GM20431 (cell line): Measurements from ENCODE around the gene ALG11.

Experiments
- in situ Hi-C: fragments of 300-500 bp; cut with MseI, MboI; formaldehyde crosslinking; loops from one replicate; pipeline ENCODE4 v1.15.0; 2020; ENCODE audit warnings: low sequenced_read_pairs; ENCODE audit not compliant: unreplicated experiment

The ALG11 gene

DNA sequence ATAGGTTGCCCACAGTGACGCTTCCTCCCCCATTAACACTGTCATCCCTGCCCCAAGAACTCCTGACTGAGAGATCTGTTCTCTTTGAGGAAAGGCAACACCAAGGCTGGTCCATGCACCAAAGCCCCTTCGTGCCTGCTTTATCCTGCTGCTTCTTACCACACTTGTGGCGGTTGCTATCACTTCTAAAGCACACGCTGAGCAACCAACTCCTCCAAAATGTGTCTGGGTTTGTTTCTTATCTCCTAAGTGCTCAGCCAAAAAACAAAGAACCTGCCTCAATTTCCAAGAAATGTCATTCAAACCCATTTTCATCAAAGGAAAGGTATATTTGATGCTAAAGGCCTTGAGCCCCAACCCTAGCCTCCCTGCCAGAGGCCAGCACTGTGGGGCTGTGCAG, 15.6 kb upstream of the ALG11 start:
- in situ Hi-C loops = no loop called here

- in situ Hi-C loops = no loop called here
Observed at GRCh38 chr13:51997186-51997585, 15.0 kb upstream of the ALG11 start.

DNA sequence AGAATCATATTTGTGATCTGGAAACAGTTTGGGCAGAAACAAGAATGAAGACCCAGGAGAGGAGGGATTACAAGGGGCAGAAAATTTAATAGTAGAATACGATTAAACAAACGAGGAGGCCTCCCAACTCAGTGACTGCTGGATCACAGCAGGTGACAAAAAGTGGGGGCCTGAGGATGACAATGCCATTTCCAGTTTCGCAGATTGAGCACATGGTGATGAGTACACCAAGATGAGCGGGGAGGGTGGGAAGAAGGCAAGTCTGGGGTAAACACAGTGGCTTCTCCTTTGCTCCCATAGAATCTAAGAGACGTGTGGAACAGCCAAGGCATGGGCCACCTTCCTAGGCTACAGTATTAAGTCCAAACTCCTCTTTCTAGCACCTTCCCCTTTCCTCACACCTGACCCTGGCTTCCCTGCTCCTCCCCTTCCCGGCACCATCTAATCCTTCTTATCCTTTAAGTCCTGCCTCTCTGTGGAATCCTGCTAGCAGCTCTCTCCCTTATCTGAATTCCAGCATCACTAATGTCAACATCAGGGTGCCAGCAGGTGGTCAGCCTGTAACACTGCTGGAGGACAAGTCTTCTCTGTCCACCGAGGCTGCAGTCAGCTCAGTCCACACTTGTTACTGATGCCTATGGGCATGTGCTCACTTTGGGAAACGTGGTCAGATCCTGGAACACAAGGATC, 14.4 kb upstream of the ALG11 start:
- in situ Hi-C loops = no loop called here

- in situ Hi-C loops = no loop called here
Observed at GRCh38 chr13:51998723-51999509, 13.3 kb upstream of the ALG11 start.

DNA sequence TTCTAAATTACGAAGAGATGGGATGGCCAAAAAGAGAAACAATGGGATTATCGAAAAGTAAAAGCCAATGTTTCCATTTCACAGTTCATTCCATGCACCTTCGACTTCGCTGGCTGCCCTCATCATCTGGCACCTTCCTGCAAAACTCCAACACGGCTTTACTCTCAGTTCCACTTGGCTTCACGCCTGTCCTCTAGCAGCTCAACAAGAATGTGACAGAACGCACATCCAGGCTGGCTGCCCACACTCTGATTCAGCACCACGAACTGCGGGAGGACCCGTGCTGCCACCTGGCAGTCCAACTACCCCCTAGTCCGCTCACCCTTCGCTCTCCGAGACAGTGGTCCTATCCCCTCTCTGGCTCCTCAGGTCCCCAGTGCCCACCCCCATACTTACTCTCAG, 12.7 kb upstream of the ALG11 start:
- in situ Hi-C loops = no loop called here

- in situ Hi-C loops = no loop called here
Observed at GRCh38 chr13:51999921-52000320, 12.3 kb upstream of the ALG11 start.

DNA sequence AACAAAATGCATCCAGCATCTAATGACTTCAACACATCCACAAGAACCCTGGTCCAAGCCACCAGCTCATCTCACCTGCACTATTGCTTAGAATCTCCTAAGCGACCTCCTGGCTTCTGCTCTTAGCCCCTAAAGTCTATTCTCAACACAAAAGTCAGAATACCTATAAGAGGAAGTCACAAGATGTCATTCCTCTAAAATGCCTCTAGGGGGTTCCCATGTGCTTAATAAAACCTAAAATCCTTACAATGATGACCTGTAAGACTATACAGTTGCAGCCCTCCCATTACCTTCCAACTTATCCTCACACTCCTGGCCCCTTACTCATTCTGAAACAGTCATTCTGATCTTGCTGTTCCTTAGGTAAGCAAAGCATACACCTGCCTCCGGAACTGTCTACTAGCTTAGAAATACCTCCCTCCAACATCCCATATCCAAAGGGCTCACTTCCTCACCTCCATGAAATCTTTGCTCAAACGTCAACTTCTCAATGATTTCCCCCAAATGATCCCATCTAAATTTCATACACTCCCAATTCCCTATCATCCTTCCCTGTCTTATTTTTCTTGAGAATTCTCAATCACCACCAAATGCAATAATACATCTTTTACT, 11.0 kb upstream of the ALG11 start:
- in situ Hi-C loops = no loop called here

DNA sequence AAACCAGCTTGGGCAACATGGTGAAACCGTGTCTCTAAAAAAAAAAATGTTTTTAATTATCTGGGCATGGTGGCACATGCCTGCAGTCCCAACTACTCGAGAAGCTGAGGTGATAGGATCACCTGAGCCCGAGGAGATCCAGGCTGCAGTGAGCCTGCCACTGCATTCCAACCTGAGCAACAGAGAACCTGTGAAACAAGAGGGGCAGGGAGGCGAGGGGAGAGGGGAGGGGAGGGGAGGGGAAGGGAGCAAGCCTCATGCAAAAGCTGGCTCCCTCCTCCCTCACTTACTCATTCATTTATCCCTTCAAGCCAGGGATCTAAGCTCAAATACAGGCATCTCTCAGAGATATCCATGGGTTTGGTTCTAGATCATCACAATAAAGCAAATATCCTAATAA, 9.8 kb upstream of the ALG11 start:
- in situ Hi-C loops = no loop called here

- in situ Hi-C loops = no loop called here
Observed at GRCh38 chr13:52003541-52003940, 8.7 kb upstream of the ALG11 start.

- in situ Hi-C loops = no loop called here
Observed at GRCh38 chr13:52004511-52005170, 7.6 kb upstream of the ALG11 start.

- in situ Hi-C loops = no loop called here
Observed at GRCh38 chr13:52005841-52006522, 6.2 kb upstream of the ALG11 start.

DNA sequence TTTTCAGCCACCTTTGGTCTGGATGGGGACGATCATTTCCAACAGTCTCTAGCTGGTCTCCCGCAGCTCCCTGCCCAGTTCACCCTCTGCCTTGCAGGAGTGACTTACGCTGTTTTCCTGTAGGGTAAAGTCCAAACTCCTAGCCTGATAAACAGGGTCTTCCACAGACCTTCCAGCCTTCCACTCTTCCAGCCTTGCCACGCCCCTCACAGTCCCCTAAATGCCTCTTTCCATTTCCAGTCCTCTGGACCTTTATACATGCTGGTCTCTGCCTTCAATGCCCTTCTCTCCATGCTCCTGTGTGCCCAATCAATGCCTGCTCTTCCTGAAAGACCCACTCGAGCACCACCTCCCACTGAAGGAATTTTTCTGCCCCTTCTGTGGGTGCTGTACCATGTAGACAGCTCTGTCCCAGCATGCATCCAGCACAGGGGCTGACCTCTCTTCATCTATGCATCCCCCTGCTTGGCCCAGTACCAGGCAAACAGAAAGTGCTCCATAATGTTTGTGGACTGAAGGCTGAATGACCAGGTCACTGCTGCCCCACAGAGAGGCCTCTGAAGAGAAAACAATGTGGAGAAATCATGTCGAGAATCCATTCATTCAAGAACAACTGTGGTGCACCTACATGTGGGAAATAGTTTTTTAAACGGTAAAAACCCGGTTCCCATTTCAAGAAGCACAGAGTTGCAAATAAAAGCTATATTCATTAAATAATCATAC, 5.5 kb upstream of the ALG11 start:
- in situ Hi-C loops = no loop called here

DNA sequence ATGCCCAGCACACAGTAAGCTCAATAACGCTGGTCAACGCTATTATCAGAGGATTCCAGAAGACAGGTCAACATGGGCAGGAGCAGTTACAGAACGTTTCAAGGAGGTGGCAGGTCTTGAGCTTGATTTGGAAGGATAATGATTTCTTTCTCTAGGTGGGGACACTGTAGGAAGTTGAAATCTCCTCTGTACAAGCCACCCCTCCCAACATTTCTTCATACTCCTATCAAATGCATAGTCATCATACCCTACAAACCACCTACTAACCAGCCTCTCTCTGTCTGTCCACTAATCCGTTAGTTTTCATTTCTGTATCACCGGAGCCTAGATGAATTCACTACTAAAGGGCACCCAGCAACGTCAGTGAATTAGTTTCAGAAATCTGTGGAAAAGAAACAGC, 2.3 kb upstream of the ALG11 start:
- in situ Hi-C loops = no loop called here

GRCh38 chr13:52010890-52011631, 1.1 kb upstream of the ALG11 start, which contains the start of gene ATP7B:
ATP7B (minus strand) TSS chr13:52011450; CDS start chr13:52011337, 113 bp downstream.
- in situ Hi-C loops = no loop called here

DNA sequence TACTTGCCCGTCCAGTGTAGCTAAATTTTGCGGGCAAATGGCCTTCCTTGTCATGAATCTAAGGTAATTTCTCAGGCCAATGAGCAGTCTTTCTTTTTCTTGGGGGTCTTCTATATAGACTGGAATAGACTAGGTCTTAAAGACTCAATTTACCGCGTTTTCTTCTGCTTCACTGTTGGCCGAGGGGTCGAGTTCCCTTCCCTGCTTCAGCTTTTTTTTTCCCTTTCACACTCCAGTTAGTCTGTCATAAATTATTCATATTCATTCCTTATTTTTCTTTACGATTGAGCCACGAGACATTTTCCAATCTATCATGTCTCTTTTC, 276 bp downstream of the ALG11 start:
- in situ Hi-C loops = no loop called here

DNA sequence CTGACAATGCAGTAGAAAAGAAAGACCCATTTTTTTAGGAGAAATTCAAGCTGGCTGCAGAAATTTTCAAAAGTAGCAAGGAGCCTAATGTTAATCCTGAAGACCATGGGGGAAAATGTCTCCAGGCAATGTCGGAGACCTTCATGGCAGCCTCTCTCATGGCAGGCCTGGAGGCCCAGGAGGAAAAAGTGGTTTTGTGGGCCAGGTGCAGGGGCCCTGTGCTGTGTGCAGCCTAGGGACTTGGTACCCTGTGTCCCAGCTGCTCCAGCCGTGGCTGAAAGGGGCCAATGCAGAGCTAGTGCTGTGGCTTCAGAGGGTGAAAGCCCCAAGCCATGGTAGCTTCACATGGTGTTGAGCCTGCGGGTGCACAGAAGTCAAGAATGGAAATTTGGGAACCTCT, 4.1 kb downstream of the ALG11 start:
- in situ Hi-C loops = no loop called here

GRCh38 chr13:52020191-52020590, 8.0 kb downstream of the ALG11 start:
- in situ Hi-C loops = no loop called here

GRCh38 chr13:52022356-52022755, 10.2 kb downstream of the ALG11 start:
- in situ Hi-C loops = no loop called here

GRCh38 chr13:52024481-52024880, 12.3 kb downstream of the ALG11 start, which contains the start of gene UTP14C:
UTP14C (plus strand) TSS chr13:52024691; CDS start chr13:52028805, 4,114 bp downstream.
- in situ Hi-C loops = no loop called here
